Peyer's patch (tissue), 4 donors: ENCODE measurements around the gene BIRC6. TPM values are rescaled to one million over a fixed set of nuclear protein-coding genes. Genes with fewer than 3 reads are reported as not detected.
"Not testable (repeated sequence)": the region's sequence is repeated elsewhere in the genome, so short reads cannot be mapped to it uniquely, and the experiment has no call there.

Experiments used
- DNase-seq, 3 donors: peaks; one replicate each; pipeline ENCODE4 v3.0.0-alpha.2; 2017 to 2019
- H3K27ac ChIP-seq, 4 donors: fragments of 200-600 bp; sonication (generic); one replicate each; pipeline ENCODE4 v1.5.1; 2016 to 2019
- H3K27me3 ChIP-seq, 2 donors: fragments of 200-600 bp; sonication (generic); one replicate each; pipeline ENCODE4 v1.5.1; 2019
- H3K36me3 ChIP-seq, 3 donors: fragments of 200-600 bp; sonication (generic); one replicate each; pipeline ENCODE4 v1.5.1; 2016 to 2019
- H3K4me1 ChIP-seq, 4 donors: fragments of 200-600 bp; sonication (generic); one replicate each; pipeline ENCODE4 v1.5.1; 2016 to 2019
- H3K4me3 ChIP-seq, 4 donors: fragments of 200-600 bp; sonication (generic); 1 replicate in 3 of 4; 2 replicates in 1 of 4; pipeline ENCODE4 v1.5.1; 2016 to 2019; ENCODE audit warnings: mild to moderate bottlenecking in 1 of 4
- H3K9me3 ChIP-seq, 4 donors: fragments of 200-600 bp; sonication (generic); one replicate each; pipeline ENCODE4 v1.5.1; 2016 to 2019; ENCODE audit warnings: mild to moderate bottlenecking in 1 of 4
- CTCF ChIP-seq, 6 experiments: fragments of 450-650 bp in 4 of 6; fragments of 200-600 bp in 2 of 6; sonication (generic) in 1 of 6; IDR thresholded peaks; one replicate each; pipeline ENCODE4 v1.5.1; 2017 to 2019; ENCODE audit warnings: antibody characterized with exemption in 6 of 6, mild to moderate bottlenecking in 3 of 6, moderate library complexity in 1 of 6
- POLR2A ChIP-seq, 2 donors: fragments of 450-650 bp; IDR thresholded peaks; one replicate each; pipeline ENCODE4 v1.5.1; 2017; ENCODE audit warnings: antibody characterized with exemption in 2 of 2, mild to moderate bottlenecking in 2 of 2, moderate library complexity in 2 of 2
- total RNA-seq, 4 donors: library from RNA; depleted of rRNA; stranded (reverse); fragments of >200 nt; gene quantifications; one replicate each; pipeline ENCODE4 v1.1.0, GENCODE V29; 2016

Gene BIRC6
- total RNA-seq, 4 donors from 2014 or later, result 133 to 237 (median 214) TPM

GRCh38 chr2:32632089-32632488, 275.3 kb downstream of the BIRC6 start:
- H3K4me3 ChIP-seq, result no peak overlapping the region
- H3K4me1 ChIP-seq, result peaks cover 0 to 14% (median 0%) of the 10 kb centered on the region in 4 donors
- peaks cover 0 to 34% (median 0%) of the 10 kb centered on the region in 3 donors for H3K36me3 ChIP-seq
- no peak overlapping the region for H3K27ac ChIP-seq
- no peaks in the 10 kb centered on the region for H3K27me3 ChIP-seq
- no peaks in the 10 kb centered on the region for H3K9me3 ChIP-seq
- TF ChIP-seq POLR2A (IDR thresholded peaks at IDR 0.05), result no peak
- no peak for TF ChIP-seq CTCF (IDR thresholded peaks at IDR 0.05)
- DNase-seq, result no peak

- Histone ChIP-seq H3K4me1 (peaks cover 0 to 8% (median 0%) of the 10 kb centered on the region in 4 donors), H3K4me3 (no peak overlapping the region), H3K9me3 (no peaks in the 10 kb centered on the region), H3K27me3 (no peaks in the 10 kb centered on the region), H3K36me3 (peaks cover 0 to 43% (median 0%) of the 10 kb centered on the region in 3 donors), H3K27ac (no peak overlapping the region)
- DNase-seq, result no peak
- TF ChIP-seq POLR2A (IDR thresholded peaks at IDR 0.05) (no peak), CTCF (IDR thresholded peaks at IDR 0.05) (no peak)
Observed at GRCh38 chr2:32633040-32633439, 276.2 kb downstream of the BIRC6 start.

- not testable (repeated sequence) for H3K4me1 ChIP-seq, H3K9me3 ChIP-seq, DNase-seq, H3K27me3 ChIP-seq, H3K27ac ChIP-seq, H3K4me3 ChIP-seq
- peaks cover 0 to 80% (median 0%) of the 10 kb centered on the region in 3 donors for H3K36me3 ChIP-seq
Observed at GRCh38 chr2:32638548-32638947, 281.7 kb downstream of the BIRC6 start.

GRCh38 chr2:32641180-32641579, 284.4 kb downstream of the BIRC6 start:
- no peak overlapping the region for H3K4me3 ChIP-seq
- H3K4me1 ChIP-seq, result no peaks in the 10 kb centered on the region
- DNase-seq, result no peak
- TF ChIP-seq POLR2A (IDR thresholded peaks at IDR 0.05), result no peak
- no peak for TF ChIP-seq CTCF (IDR thresholded peaks at IDR 0.05)
- H3K27me3 ChIP-seq, result no peaks in the 10 kb centered on the region
- peaks cover 0 to 70% (median 0%) of the 10 kb centered on the region in 3 donors for H3K36me3 ChIP-seq
- no peak overlapping the region for H3K27ac ChIP-seq
- H3K9me3 ChIP-seq, result no peaks in the 10 kb centered on the region

GRCh38 chr2:32647180-32647651, 290.4 kb downstream of the BIRC6 start:
- DNase-seq, result no peak
- H3K4me3 ChIP-seq, result no peak overlapping the region
- peaks cover 0 to 50% (median 0%) of the 10 kb centered on the region in 3 donors for H3K36me3 ChIP-seq
- no peak for TF ChIP-seq POLR2A (IDR thresholded peaks at IDR 0.05)
- TF ChIP-seq CTCF (IDR thresholded peaks at IDR 0.05), result no peak
- no peaks in the 10 kb centered on the region for H3K27me3 ChIP-seq
- no peak overlapping the region for H3K27ac ChIP-seq
- H3K9me3 ChIP-seq, result no peaks in the 10 kb centered on the region
- H3K4me1 ChIP-seq, result no peaks in the 10 kb centered on the region

GRCh38 chr2:32652555-32653209, 295.9 kb downstream of the BIRC6 start:
- H3K4me3 ChIP-seq, result no peak overlapping the region
- no peak for DNase-seq
- TF ChIP-seq POLR2A (IDR thresholded peaks at IDR 0.05) (no peak), CTCF (IDR thresholded peaks at IDR 0.05) (no peak)
- no peaks in the 10 kb centered on the region for H3K4me1 ChIP-seq
- no peak overlapping the region for H3K27ac ChIP-seq
- no peaks in the 10 kb centered on the region for H3K27me3 ChIP-seq
- H3K36me3 ChIP-seq, result peaks cover 0 to 25% (median 0%) of the 10 kb centered on the region in 3 donors
- H3K9me3 ChIP-seq, result no peaks in the 10 kb centered on the region
